Measurements from ENCODE around the gene SHISA5.

GRCh38 chr3:48433472-48434118 is 70.4 kb downstream of the SHISA5 start:
- TF ChIP-seq CTCF (IDR thresholded peaks at IDR 0.05) (no peak), EP300 (IDR thresholded peaks at IDR 0.05) (no peak)
